GM12872 (cell line): Measurements from ENCODE around the gene CAMKV.

Experiments used
- TF ChIP-seq, protein P1 (sequence below): IDR thresholded peaks from 3 replicates; pipeline ENCODE4 v1.5.1; 2011; ENCODE audit warnings: low read depth, mild to moderate bottlenecking, low read length, moderate library complexity; ENCODE audit not compliant: insufficient read depth

Gene CAMKV

DNA sequence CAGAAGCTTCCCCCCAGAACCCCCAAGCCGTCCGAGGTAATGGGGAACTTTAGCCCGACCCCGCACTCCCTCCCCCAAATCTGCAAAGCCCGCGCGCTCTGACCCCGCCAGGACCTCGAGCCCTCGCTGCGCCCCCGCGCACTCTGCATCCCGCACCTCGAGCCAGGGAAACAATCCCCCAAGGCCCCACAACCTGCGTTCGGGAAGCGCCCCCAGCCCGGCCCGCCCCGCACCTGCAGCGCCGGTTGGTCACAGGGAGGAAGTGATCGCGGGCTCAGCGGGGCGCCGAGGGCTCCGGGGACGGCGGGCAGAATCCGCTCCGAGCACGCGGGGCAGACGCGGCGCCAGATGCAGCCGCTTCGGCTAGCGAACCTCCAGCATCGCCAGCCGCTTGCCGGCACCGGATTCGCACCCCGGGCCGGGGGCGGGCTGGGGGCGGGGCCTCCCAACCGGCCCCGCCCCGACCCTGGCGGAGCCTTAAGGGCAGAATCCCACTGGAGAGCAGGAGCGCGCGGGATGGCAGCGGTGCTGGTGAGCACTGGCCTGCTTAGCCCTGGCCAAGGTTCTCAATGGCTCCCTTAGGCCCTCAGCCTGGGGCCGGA, at the start of gene CAMKV:
TSS of gene CAMKV (minus strand) at position 382 of the 602 bp plus-strand sequence. CDS start 7,518 bp downstream, outside the sequence.
- TF ChIP-seq, protein P1, sequence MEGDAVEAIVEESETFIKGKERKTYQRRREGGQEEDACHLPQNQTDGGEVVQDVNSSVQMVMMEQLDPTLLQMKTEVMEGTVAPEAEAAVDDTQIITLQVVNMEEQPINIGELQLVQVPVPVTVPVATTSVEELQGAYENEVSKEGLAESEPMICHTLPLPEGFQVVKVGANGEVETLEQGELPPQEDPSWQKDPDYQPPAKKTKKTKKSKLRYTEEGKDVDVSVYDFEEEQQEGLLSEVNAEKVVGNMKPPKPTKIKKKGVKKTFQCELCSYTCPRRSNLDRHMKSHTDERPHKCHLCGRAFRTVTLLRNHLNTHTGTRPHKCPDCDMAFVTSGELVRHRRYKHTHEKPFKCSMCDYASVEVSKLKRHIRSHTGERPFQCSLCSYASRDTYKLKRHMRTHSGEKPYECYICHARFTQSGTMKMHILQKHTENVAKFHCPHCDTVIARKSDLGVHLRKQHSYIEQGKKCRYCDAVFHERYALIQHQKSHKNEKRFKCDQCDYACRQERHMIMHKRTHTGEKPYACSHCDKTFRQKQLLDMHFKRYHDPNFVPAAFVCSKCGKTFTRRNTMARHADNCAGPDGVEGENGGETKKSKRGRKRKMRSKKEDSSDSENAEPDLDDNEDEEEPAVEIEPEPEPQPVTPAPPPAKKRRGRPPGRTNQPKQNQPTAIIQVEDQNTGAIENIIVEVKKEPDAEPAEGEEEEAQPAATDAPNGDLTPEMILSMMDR: no peak

GRCh38 chr3:49916686-49917085, 47.0 kb upstream of the CAMKV start:
- TF ChIP-seq, protein P1: no peak

DNA sequence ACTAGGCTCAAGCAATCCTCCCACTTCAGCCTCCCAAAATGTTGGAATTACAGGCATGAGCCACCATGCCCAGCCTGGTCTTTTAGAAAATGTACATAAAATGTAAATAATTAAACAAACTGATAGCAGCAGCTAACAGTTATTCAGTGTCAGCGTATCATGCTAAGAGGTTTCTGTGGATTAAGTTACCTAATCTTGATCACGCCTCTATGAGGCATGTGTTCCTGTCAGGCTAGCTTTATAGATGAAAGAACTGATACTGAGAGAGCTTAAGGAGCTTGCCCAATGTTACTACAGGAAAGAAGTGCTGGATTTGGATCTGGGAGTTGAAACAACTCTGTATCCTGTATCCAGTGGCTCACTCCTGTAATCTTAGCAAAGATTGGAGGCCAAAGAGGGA, 45.2 kb upstream of the CAMKV start:
- TF ChIP-seq, protein P1: no peak

- TF ChIP-seq, protein P1: no peak
These were observed 43.2 kb upstream of the CAMKV start for GRCh38 chr3:49912881-49913281.

GRCh38 chr3:49911611-49912010, 41.9 kb upstream of the CAMKV start:
- TF ChIP-seq, protein P1: no peak

GRCh38 chr3:49911124-49911420, 41.4 kb upstream of the CAMKV start:
- TF ChIP-seq, protein P1: no peak

- TF ChIP-seq, protein P1: no peak
These were observed 40.9 kb upstream of the CAMKV start for GRCh38 chr3:49910409-49911123.
